ENCODE results near the gene CORO1C.

GRCh38 chr12:108770269-108770829, 39.0 kb upstream of the CORO1C start:
- no peak for TF ChIP-seq BRCA1 (IDR thresholded peaks at IDR 0.05)
- no peak for TF ChIP-seq BRCA1 (CRISPR knock-in tag; IDR thresholded peaks at IDR 0.05)
- TF ChIP-seq MAX (CRISPR knock-in tag; IDR thresholded peaks at IDR 0.05) = no peak
- no peak for TF ChIP-seq BCLAF1 (IDR thresholded peaks at IDR 0.05; ENCODE audit: borderline replicate concordance in 1 of 2, control insufficient read depth in 1 of 2, low read depth in 2 of 2, low read length in 1 of 2)
- no peak for TF ChIP-seq ZFX (CRISPR knock-in tag; IDR thresholded peaks at IDR 0.05)
- TF ChIP-seq ZZZ3 (IDR thresholded peaks at IDR 0.05) = no peak
- TF ChIP-seq ZNF384 (IDR thresholded peaks at IDR 0.05; ENCODE audit: low read depth, low read length) = no peak
- no peak for TF ChIP-seq HIVEP1 (CRISPR knock-in tag; IDR thresholded peaks at IDR 0.05)
- TF ChIP-seq, protein P1, sequence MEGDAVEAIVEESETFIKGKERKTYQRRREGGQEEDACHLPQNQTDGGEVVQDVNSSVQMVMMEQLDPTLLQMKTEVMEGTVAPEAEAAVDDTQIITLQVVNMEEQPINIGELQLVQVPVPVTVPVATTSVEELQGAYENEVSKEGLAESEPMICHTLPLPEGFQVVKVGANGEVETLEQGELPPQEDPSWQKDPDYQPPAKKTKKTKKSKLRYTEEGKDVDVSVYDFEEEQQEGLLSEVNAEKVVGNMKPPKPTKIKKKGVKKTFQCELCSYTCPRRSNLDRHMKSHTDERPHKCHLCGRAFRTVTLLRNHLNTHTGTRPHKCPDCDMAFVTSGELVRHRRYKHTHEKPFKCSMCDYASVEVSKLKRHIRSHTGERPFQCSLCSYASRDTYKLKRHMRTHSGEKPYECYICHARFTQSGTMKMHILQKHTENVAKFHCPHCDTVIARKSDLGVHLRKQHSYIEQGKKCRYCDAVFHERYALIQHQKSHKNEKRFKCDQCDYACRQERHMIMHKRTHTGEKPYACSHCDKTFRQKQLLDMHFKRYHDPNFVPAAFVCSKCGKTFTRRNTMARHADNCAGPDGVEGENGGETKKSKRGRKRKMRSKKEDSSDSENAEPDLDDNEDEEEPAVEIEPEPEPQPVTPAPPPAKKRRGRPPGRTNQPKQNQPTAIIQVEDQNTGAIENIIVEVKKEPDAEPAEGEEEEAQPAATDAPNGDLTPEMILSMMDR (IDR thresholded peaks at IDR 0.05 in 2 of 3, conservative IDR thresholded peaks at IDR 0.05 in 1 of 3; ENCODE audit: insufficient read depth in 2 of 3, low read depth in 1 of 3, low read length in 3 of 3) = no peak
- TF ChIP-seq POLR3A (IDR thresholded peaks at IDR 0.05; ENCODE audit: borderline replicate concordance, extremely low read depth, insufficient read depth, insufficient read length) = no peak
- no peak for TF ChIP-seq GTF2F1 (IDR thresholded peaks at IDR 0.05; ENCODE audit: low read depth, low read length)
- TF ChIP-seq TFAM (CRISPR knock-in tag; conservative IDR thresholded peaks at IDR 0.05) = no peak
- TF ChIP-seq JUN (IDR thresholded peaks at IDR 0.05; ENCODE audit: borderline replicate concordance, low read depth, low read length) = no peak
- no peak for TF ChIP-seq JUN (CRISPR knock-in tag; IDR thresholded peaks at IDR 0.05; ENCODE audit: borderline replicate concordance)
- TF ChIP-seq SNAPC5 (CRISPR knock-in tag; IDR thresholded peaks at IDR 0.05) = no peak
- TF ChIP-seq BDP1 (IDR thresholded peaks at IDR 0.05; ENCODE audit: insufficient read depth, insufficient read length) = no peak
